Non-pigmented ciliary epithelial cell (primary cell): ENCODE data around the gene ERBB2.
"Not testable (repeated sequence)": the region's sequence is repeated elsewhere in the genome, so short reads cannot be mapped to it uniquely, and the experiment has no call there.

Source experiments
- DNase-seq: peaks from one replicate; pipeline ENCODE4 v3.0.0-alpha.2; 2010; ENCODE audit warnings: low read depth

The ERBB2 gene

DNA sequence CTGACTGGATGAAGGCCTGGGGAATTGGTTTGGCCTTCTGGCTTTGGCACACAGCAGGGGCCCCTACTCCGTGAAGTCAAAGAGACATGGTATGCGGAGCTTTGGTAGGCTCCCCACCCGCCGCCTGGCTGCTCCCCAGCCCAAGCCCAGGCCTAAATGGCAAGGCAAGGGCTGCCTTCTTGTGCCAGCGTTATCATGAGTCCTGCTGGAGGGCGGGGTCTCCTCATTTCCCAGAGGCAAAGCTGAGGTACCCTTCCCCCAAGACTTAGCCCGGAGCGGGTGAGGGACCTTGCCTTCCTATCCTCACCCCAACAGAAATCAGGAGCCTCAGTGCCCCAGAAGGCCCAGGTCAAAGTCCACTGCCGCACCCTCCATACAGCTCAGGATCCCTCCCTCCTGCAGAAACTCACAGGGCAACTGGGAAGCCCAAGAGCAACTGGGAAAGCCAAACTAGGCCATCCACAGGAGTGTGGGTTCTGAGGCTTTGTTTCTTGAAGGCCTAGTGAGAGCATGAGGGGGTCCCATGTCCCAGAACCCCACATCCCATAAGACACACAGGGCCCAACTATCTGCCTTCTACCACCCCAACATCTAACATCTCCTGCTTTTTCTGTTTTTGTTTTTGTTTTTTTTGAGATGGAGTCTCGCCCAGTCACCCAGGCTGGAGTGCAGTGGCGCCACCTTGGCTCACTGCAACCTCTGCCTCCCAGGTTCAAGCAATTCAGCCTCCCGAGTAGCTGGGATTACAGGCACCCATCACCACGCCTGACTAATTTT lies 21.3 kb upstream of the ERBB2 start:
- DNase-seq, result no peak

DNA sequence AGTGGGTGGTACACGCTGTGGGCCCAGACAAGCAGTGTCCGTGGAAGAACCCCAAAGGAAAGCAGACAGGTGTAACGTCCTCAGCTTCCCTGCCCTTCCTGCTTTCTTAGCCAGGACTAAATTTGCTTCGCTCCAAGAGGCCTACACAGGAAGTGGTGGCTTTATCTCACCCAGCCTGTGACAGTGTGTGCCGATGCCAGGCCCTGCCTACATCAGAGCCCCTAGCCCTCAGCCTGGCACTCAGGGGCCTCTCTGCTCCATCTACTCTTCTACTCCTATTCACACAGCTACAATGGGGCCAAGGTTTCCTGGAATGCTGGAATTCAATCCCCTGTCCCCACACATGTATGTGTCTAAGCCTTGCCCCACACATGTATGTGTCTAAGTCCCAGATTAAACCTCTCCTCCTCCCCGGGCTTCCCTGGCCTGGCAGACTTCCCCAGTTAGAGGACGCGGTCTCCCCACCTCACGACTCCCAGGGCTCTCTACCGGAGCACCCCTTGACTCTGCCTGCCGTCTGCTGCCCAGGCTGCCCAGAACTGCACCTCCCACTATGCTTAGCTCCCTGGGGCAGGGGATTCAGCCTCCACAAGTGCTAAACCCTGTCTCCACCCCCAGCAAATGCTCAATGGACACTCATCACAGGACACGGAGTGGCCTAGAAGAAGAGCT lies 20.2 kb upstream of the ERBB2 start:
- DNase-seq, result no peak

DNA sequence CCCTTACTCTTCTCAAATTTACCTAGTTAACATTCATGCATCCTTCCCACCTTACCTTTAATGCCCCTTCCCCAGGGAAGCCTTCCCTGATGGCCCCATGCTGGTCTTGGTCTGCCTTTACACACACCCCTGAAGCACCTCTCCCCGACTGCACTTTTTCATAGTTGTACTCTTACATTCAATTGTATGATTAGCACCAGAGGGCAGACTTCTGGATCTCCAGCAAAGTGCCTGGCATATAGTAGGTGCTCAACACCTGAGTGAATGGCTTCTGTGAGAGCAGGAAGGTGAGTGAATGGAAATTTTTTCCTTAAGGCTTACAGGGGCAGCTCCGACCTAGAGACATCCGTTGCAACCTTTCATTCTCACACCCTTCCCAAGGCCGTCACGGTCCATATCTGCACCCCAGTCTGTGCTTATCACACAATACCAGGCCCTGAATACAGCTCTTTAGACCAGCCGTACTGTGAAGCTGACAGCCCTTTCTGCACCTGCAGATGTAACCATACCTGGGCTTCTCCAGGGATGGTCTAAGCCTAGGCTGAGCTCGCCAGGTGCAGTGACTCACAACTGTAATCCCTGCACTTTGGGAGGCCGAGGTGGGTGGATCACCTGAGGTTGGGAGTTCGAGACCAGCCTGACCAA lies 16.4 kb upstream of the ERBB2 start:
- no peak for DNase-seq

DNA sequence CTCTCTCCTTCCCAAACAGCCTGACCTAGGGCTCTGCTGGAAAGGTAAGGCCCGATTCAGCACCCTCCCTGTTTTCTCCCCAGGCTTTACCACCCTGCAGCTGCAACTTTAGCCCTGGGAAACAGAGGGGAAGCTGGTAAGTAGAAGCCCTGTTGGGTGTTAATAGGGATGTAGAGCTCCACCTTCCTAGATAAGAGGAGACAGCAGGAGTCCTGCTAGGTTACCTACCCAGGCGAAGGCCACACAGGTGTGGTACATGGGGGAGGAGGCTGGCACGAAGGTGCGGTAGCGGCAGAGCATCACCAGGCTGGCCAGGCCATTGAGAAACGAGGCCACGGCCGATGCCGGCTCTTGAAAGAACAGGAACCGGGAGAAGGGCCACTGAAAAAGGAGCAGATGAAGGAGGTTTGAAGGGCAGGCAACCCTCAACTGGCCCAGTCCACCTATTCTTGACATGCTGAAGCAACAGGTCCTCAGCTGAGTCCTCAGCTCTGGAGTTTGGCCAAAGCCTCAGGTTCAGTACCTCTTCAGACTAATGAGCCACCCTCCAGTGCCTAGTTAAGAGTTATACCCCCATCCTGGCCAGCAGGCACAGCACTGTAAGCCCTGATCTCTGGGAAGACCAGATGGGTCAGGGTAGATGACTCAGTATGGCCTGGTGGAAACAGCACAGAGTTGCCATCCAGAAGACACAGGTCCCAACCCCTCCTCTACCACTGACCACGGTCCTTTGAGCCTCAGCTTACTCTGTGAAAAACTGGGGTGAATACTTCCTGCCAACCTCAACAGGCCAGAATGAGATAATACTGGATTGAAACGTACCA lies 15.3 kb upstream of the ERBB2 start:
- DNase-seq, result no peak

DNA sequence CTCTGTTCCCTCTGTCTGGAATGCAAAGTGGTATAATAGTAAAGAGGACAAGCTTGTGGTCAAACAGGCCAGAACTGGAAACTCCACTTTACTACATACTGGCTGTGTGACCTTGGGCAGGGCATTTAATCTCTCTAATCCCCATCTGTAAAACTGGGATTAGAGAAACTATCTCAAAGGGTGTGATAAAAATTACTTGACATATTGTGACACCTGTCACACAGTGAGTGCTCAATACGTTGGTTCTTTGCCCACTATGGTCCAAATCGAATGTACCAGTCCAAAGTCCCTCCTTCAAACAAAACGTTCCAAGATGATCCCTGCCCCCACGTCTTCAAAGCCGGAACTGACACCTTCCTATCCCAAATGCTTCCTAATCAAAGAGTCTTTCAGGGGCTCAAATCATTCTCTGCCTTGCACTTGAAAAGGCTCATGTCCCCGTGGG lies 12.7 kb upstream of the ERBB2 start:
- no peak for DNase-seq

DNA sequence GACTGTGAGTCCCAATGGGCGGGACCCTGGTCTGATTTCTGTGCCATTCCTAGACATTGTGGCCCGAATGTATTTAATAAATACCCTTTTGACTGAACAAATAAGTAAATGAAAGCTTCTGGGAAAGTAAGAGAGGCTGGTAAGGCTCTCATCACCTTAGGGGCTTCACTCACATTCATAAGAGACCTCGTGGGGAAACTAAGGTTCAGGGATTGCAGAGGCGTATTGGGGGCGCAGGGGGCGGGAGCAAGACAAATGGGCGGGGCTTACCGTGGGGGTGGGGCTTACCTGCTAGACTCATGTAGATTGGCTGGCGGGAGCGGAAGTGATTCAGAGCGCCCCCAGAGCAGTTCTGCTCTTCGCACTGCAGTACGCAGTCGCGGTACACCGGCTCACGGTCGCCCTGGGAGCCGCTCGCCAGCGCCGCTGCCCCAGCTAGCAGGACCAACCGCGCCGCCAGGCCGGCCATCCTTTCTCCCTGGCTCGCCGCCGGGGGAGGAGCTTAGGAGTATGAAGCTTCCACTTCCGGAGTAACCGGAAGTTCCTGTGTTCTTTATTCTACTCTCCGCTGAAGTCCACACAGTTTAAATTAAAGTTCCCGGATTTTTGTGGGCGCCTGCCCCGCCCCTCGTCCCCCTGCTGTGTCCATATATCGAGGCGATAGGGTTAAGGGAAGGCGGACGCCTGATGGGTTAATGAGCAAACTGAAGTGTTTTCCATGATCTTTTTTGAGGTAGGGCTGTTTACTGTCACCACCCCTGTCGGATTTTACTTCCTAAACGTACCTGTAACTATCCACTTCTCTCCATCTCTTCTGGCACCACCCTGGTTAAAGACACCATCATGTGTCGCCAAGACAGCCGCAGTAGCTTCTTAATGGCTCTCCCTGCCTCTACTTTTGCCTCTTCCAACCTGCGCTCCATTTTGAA lies 12.1 kb upstream of the ERBB2 start, which contains the start of gene PGAP3:
Gene PGAP3, minus strand, starts transcription at position 512 of the 929 bp plus-strand sequence. Its CDS starts 43 bp downstream, at position 469.
- DNase-seq, result peak; percentile 60

DNA sequence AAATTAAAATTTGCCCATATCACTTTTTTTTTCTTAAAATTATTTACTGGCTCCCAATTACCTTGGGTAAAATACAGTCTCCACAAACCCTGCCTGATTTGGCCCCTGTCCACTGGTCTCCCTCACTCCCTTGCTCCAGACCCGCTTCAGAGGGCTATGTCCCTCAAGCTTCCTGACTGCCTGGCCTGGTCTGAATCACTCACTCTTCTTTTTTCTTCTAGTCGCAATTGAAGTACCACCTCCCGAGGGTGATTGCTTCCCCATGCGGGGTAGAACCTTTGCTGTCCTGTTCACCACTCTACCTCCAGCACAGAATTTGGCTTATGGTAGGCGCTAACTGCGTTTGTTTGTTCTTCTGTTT lies 11.4 kb upstream of the ERBB2 start:
- no peak for DNase-seq

DNA sequence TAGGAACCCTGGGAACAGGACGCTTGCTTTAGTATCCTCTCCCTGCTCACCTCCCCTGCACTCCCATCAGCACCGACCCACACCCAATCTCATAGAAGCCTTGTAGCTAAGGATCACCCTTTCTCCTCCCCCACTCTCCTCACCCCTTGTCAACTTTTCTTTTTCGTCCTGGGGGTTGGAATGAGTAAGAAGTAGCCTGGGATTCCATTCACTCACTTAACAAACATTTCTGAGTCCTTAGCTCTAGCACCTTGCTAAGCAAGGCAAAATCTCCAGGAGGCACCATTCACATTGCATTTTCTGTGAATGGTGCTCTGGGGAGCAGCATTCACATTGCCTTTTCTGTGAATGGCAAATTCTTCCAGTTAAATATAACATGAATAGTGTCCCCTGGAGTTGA lies 10.9 kb upstream of the ERBB2 start:
- no peak for DNase-seq

DNA sequence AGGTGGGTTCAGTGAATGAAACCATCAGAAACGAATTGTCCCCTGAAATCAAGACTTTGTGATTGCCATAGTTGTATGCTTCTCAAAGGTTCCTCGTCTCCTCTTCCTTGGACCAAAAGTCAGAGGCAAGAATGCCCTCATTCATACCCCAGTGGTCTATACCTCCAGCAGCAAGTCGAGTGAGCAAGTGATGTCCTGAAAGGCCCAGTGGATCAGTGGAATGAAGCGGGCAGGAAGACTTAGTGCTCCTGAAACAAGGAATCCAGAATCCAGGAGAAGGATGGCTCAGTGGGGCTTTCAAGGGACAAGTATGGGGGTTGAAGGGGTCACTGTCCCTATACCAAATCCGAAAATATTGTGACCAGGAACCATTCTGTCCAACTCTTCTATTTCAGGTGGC lies 5.3 kb upstream of the ERBB2 start:
- no peak for DNase-seq

DNA sequence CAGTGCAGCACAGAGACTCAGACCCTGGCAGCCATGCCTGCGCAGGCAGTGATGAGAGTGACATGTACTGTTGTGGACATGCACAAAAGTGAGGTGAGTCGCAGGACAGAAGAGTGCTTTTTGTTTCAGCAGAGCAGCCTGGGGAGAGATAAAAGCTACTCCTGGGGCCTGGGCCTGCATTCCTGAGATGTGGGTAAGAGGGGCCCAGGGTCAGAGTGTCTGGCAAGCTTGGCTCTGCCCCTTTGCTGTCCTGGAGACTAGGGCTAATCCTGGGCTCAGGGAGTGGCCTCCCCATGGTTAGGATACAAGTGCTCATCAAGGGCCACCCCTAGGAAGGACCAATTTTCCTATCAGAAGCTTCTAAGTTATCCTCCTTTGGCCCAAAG lies 4.8 kb upstream of the ERBB2 start:
- no peak for DNase-seq

DNA sequence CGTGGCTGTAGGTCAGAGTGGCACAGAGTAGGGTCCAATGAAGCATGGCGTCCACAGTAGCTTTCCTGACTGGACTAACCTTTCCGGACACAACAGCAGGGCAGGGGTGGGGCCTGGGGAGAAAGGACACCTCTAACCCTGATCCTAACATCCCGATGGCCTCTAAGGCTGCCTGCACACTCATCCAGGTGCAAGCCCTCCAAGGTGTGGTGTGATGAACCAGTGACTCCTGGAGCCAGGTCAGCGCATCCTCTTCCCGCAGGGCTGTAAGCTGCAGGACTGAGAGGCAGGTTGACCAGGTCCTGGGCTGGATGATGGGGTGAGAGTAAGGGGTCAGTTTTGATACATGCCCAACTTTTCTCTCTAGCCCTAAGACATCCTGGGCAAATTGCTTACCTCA lies 3.1 kb upstream of the ERBB2 start:
- DNase-seq, result no peak

DNA sequence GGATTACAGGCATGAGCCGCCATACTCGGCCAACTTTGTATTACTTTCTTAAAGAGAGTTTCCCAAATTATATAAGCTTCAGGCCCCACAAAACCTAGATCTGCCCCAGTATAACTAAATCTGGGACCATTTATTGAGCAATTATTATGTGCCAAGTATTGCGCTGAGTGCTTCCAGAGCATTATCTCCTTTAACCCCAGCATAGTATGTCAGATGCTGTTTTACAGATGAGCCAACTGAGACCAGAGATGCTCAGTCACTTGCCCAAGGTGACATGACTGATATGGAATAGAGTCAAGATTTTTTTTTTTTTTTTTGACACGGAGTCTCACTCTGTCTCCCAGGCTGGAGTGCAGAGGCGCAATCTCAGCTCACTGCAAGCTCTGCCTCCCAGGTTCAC lies 1.9 kb upstream of the ERBB2 start:
- no peak for DNase-seq

DNA sequence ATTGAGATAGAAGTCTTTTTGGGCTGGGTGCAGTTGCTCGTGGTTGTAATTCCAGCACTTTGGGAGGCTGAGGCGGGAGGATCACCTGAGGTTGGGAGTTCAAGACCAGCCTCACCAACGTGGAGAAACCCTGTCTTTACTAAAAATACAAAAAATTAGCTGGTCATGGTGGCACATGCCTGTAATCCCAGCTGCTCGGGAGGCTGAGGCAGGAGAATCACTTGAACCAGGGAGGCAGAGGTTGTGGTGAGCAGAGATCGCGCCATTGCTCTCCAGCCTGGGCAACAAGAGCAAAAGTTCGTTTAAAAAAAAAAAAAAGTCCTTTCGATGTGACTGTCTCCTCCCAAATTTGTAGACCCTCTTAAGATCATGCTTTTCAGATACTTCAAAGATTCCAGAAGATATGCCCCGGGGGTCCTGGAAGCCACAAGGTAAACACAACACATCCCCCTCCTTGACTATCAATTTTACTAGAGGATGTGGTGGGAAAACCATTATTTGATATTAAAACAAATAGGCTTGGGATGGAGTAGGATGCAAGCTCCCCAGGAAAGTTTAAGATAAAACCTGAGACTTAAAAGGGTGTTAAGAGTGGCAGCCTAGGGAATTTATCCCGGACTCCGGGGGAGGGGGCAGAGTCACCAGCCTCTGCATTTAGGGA lies 577 bp upstream of the ERBB2 start:
- DNase-seq, result not testable (repeated sequence)

DNA sequence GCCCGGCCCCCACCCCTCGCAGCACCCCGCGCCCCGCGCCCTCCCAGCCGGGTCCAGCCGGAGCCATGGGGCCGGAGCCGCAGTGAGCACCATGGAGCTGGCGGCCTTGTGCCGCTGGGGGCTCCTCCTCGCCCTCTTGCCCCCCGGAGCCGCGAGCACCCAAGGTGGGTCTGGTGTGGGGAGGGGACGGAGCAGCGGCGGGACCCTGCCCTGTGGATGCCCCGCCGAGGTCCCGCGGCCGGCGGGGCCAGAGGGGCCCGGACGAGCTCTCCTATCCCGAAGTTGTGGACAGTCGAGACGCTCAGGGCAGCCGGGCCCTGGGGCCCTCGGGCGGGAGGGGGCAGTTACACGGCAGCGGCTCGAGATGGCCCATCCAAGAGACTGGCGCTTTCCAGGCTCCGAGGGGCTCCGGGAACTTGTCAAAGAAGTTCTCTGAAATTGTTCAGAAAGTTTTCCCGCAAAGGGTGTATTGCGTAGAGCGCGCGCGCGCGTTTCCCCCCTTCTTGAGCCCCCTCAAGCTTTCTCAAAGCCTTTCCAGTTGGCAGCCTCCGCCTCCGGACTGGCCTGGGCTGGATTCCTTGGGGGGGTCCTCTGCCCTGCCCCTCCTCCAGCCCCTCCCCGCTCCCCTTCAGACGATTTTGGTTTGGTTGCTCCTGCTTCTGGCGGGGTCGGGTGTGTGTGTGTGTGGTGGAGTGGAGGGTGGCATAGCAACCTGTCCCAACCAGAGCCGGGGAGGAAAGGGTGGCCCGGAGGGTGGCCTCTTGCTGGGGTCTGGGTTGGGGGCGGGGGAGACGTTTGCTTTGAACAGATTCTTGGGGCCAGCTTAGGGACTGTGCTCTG lies 504 bp downstream of the ERBB2 start:
- DNase-seq, result no peak

DNA sequence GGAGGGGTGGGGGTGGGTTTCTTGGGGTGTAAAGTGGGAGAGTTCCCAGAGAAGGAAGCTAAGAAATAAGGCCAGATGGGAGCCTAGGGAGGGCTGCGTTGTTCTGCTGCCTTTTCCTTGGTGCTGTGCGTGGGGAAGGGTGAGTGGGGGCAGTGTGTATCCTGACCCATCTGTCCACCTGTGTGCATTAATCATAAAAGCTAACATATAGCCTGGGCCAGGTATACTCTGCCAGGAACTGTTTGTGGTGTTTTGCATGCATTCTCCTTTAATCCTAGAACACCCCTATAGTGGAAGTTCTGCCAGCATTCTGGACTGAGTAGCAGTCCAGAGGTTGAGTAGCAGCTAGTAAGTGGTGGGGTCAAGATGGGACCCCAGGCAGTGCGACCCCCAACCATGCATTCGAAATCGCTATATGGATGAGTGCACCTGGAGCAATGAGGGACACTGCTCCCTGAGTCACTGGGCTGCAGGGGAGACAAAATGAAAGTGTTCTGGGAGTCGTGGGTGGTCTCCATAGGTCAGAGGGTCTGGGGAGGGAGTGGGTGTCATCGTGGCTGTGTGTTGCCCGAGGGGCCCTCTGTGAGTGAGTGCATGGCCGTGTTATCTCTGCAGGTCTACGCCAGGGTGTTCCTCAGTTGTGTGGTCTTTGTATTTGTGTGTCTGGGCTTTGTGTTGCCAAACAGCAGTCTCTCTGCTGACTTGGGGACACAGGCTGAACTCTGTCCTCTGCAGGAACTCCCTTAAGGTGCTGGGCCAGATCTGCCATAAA lies 1.3 kb downstream of the ERBB2 start:
- DNase-seq, result no peak

DNA sequence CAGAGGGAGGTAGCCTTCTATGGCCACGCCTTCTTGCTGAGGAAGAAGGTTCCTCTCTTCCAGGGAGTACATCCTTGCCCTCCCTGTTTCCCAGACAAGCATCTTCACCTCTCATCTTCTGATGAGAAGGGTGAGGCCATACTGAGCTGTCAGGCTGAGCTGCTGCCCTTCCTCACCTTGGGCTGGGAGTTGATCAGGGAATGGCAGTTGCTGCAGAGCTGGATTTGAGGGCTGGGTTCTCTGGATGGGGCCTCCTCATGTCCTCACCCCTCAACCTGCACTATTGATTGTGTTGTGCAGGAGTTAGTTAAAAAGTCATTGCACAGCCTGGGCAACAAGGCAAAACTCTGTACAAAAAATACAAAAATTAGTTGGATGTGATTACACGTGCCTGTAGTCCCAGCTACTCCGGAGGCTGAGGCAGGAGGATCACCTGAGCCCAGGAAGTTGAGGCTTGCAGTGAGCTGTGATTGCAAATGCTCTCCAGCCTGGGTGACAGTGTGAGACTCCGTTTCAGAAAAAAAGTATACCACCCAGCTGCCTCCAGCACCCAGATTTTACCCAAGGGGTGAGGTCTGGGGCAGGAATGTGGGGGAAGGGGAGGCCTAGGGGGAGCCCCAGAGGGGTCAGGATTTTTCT lies 2.0 kb downstream of the ERBB2 start:
- no peak for DNase-seq

DNA sequence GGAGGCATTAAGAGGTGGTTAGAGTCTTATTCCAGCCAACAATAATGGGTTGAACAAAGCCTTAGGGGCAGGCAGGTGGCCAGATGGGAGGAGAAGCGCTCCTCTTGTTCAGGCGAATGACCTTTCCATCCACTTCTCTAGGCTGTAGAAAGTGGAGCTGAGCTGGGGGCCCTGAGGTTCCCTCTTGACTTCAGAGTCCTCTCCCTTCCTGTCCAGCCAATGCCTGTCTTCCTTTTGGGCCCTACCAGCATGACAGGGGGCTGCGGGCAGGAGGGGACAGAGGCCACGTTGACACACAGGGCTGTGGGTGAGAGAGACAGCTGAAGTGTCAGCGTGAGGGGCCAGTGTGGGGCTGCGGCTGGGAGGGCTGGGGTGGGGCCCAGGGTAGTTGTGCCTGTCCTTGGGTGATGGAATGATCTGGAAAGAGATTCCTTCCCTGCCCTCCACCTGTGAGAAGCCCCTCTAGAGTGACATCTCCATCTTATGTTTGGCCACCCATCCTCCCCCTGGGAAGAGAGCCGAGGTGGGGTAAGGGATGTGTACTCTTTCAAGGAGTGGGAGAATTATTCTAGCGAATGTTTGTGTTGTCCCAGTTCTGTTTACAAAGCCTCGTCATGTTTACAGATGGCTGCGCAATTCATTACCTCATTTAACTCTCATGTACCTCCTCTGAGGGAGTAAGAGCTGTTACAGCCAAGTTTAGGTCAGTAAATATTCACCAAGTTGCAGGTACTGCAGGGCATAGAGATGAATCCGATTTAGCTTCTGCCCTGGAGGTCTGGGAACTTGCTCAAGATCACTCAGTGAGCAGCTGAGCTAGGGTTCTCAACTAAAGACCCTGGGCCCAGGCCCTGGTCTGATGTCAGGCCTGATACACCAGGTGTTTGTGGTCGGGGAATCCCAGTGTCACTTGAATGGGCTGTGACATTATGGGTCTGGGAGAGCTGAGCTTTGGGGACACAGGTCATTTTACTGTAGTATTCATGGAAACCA lies 3.3 kb downstream of the ERBB2 start:
- no peak for DNase-seq
